ENCODE results near the gene FAM193B.
"Not testable (repeated sequence)": the region's sequence is repeated elsewhere in the genome, so short reads cannot be mapped to it uniquely, and the experiment has no call there.

FAM193B gene

DNA sequence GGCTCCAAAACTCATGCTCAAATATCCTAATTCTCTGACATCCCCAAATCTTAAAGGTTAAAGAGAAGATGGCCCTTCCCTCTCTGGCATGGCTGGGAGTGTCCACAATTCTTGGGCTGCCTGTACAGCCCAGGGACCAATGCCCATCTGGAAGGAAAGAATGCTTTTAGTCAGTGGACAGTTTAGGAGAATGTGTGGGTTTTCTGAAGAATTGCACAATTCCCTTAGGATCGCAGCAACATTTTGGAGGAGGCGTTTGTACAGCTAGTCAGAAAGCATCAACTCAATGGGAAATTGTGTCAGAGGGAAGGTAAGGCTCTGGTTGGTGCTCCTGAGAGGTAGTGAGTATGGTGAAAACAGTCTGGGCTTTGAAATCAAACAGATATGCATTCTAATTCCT, 15.0 kb downstream of the FAM193B start:
- DNase-seq (ENCODE audit: extremely low spot score), result no peak
- ChIA-PET POLR2A (interaction anchor here (0.6 kb wide), 1 partner anchor 521 kb away, joined by 3 read pairs; no protein-coding TSS in a partner anchor), CTCF (no interaction called here)
- TF ChIP-seq FOXA1 (IDR thresholded peaks at IDR 0.05) (no peak), CTBP1 (IDR thresholded peaks at IDR 0.05; ENCODE audit: borderline replicate concordance) (no peak), ELF4 (IDR thresholded peaks at IDR 0.05) (no peak), NFRKB (IDR thresholded peaks at IDR 0.05) (no peak), L3MBTL2 (conservative IDR thresholded peaks at IDR 0.05) (no peak), SUZ12 (IDR thresholded peaks at IDR 0.05) (no peak), ZNF384 (IDR thresholded peaks at IDR 0.05) (no peak), ARNT (IDR thresholded peaks at IDR 0.05) (no peak), BHLHE40 (IDR thresholded peaks at IDR 0.05; ENCODE audit: borderline replicate concordance) (no peak), LEF1 (IDR thresholded peaks at IDR 0.05; ENCODE audit: borderline replicate concordance) (no peak), FOXK2 (IDR thresholded peaks at IDR 0.05) (no peak)
- TF ChIP-seq, protein P1, sequence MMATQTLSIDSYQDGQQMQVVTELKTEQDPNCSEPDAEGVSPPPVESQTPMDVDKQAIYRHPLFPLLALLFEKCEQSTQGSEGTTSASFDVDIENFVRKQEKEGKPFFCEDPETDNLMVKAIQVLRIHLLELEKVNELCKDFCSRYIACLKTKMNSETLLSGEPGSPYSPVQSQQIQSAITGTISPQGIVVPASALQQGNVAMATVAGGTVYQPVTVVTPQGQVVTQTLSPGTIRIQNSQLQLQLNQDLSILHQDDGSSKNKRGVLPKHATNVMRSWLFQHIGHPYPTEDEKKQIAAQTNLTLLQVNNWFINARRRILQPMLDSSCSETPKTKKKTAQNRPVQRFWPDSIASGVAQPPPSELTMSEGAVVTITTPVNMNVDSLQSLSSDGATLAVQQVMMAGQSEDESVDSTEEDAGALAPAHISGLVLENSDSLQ (IDR thresholded peaks at IDR 0.05), result no peak

DNA sequence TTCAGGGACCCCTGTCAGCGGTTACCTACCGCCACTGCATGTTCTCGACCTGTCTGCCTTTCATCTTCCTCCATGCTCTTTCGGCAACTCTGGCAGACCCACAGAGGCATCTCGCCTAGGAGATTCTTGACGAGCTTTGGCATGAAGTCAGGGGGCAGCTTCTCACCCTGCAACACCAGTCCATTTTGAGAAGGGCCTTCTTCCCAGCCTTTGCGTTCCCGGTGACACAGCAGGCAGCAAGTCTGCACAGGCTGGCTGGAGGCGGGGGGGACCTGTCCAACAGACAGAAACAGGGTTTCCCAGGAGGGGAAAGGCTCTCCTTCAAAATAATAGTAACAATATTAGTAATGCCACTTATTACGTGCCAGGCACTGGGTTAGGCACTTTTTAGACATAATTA, 15.5 kb downstream of the FAM193B start:
- CTCF ChIA-PET, result no interaction called here
- no peak for TF ChIP-seq CTBP1 (IDR thresholded peaks at IDR 0.05; ENCODE audit: borderline replicate concordance)
- no peak for TF ChIP-seq ARNT (IDR thresholded peaks at IDR 0.05)
- TF ChIP-seq ZNF384 (IDR thresholded peaks at IDR 0.05), result no peak
- TF ChIP-seq FOXM1 (IDR thresholded peaks at IDR 0.05; ENCODE audit: borderline replicate concordance), result no peak
- no peak for TF ChIP-seq BHLHE40 (IDR thresholded peaks at IDR 0.05; ENCODE audit: borderline replicate concordance)
- TF ChIP-seq HDGF (IDR thresholded peaks at IDR 0.05; ENCODE audit: borderline replicate concordance), result no peak
- no peak for TF ChIP-seq LEF1 (IDR thresholded peaks at IDR 0.05; ENCODE audit: borderline replicate concordance)
- no peak for DNase-seq (ENCODE audit: extremely low spot score)
- POLR2A ChIA-PET, result interaction anchor here (0.6 kb wide), 1 partner anchor 520 kb away, joined by 3 read pairs; no protein-coding TSS in a partner anchor

- no peak for DNase-seq (ENCODE audit: extremely low spot score)
Measured at GRCh38 chr5:177537389-177538361, 16.7 kb downstream of the FAM193B start.

DNA sequence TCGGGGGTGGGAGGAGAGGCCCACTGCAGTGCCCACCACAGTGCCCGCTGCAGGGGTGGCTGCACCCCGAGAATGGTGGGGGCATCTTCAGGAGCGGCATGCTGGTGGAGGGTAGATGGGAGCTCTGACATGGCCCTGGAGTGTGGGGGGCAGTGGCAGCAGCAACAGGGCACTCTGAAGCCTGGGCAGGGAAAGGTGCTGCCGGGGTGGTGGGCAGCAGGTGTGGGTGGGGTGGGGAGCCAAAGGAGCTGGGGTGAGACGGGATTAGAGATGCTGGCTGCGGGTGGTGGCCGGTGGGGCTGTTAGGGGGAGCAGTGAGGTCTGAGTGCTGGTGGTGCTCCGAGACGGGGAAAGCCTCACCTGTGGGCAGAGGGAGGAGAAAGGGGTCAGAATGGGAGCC, 18.0 kb downstream of the FAM193B start:
- ChIA-PET CTCF (no interaction called here), POLR2A (no interaction called here)
- no peak for DNase-seq (ENCODE audit: extremely low spot score)
- TF ChIP-seq ELF4 (IDR thresholded peaks at IDR 0.05) (no peak), SP1 (IDR thresholded peaks at IDR 0.05) (no peak), CTBP1 (IDR thresholded peaks at IDR 0.05; ENCODE audit: borderline replicate concordance) (no peak), FOXK2 (IDR thresholded peaks at IDR 0.05) (no peak), BHLHE40 (IDR thresholded peaks at IDR 0.05; ENCODE audit: borderline replicate concordance) (no peak)
- TF ChIP-seq, protein P1 (IDR thresholded peaks at IDR 0.05), result no peak

More at GRCh38 chr5:177537389-177538361, 16.7 kb downstream of the FAM193B start:
- ChIA-PET POLR2A (interaction anchor here (0.9 kb wide), 1 partner anchor 40 kb away, joined by 3 read pairs; the partner anchor contains the start of gene PDLIM7), CTCF (interaction anchor here (0.8 kb wide), 1 partner anchor 14 kb away, joined by 3 read pairs; no protein-coding TSS in a partner anchor)
- no peak for TF ChIP-seq ARNT (IDR thresholded peaks at IDR 0.05)
- no peak for TF ChIP-seq FOXA1 (IDR thresholded peaks at IDR 0.05)
- TF ChIP-seq TARDBP (IDR thresholded peaks at IDR 0.05), result no peak
- no peak for TF ChIP-seq SP1 (IDR thresholded peaks at IDR 0.05)
- TF ChIP-seq CTBP1 (IDR thresholded peaks at IDR 0.05; ENCODE audit: borderline replicate concordance), result no peak
- TF ChIP-seq LEF1 (IDR thresholded peaks at IDR 0.05; ENCODE audit: borderline replicate concordance), result no peak
- no peak for TF ChIP-seq ELF4 (IDR thresholded peaks at IDR 0.05)
- no peak for TF ChIP-seq HDGF (IDR thresholded peaks at IDR 0.05; ENCODE audit: borderline replicate concordance)
- no peak for TF ChIP-seq BHLHE40 (IDR thresholded peaks at IDR 0.05; ENCODE audit: borderline replicate concordance)
- no peak for TF ChIP-seq ZNF384 (IDR thresholded peaks at IDR 0.05)
- TF ChIP-seq, protein P1 (IDR thresholded peaks at IDR 0.05), result no peak

- ChIA-PET POLR2A (no interaction called here), CTCF (interaction anchor here (0.6 kb wide), 1 partner anchor 115 kb away, joined by 4 read pairs; no protein-coding TSS in a partner anchor)
- DNase-seq (ENCODE audit: extremely low spot score), result no peak
- TF ChIP-seq BHLHE40 (IDR thresholded peaks at IDR 0.05; ENCODE audit: borderline replicate concordance) (no peak), LEF1 (IDR thresholded peaks at IDR 0.05; ENCODE audit: borderline replicate concordance) (no peak), SP1 (IDR thresholded peaks at IDR 0.05) (no peak), NFRKB (IDR thresholded peaks at IDR 0.05) (no peak), FOXA1 (IDR thresholded peaks at IDR 0.05) (no peak), ZNF384 (IDR thresholded peaks at IDR 0.05) (no peak), SUZ12 (IDR thresholded peaks at IDR 0.05) (no peak), L3MBTL2 (conservative IDR thresholded peaks at IDR 0.05) (no peak), FOXK2 (IDR thresholded peaks at IDR 0.05) (no peak), ARNT (IDR thresholded peaks at IDR 0.05) (no peak), FOXM1 (IDR thresholded peaks at IDR 0.05; ENCODE audit: borderline replicate concordance) (no peak), HDGF (IDR thresholded peaks at IDR 0.05; ENCODE audit: borderline replicate concordance) (no peak), CTBP1 (IDR thresholded peaks at IDR 0.05; ENCODE audit: borderline replicate concordance) (no peak)
- TF ChIP-seq, protein P1 (IDR thresholded peaks at IDR 0.05), result no peak
Measured at GRCh38 chr5:177535125-177535524, 19.2 kb downstream of the FAM193B start.

DNA sequence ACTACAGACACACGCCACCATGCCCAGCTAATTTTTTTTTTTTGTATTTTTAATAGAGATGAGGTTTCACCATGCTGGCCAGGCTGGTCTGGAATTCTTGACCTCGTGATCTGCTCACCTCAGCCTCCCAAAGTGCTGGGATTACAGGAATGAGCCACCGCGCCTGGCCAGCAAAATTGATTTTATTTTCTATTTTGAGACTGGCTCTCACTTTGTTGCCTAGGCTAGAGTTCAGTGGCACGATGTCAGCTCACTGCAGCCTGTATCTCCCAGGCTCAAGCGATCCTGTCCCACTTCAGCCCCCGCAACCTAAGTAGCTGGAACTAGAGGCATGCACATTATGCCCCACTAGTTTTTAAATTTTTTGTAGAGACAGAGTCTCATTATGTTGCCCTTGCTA, 19.9 kb downstream of the FAM193B start:
- CTCF ChIA-PET, result interaction anchor here (0.6 to 0.7 kb wide), 2 partner anchors 11 to 114 kb away, joined by 3 to 4 read pairs; no protein-coding TSS in a partner anchor
- POLR2A ChIA-PET, result interaction anchor here (0.6 kb wide), 1 partner anchor 460 kb away, joined by 3 read pairs; no protein-coding TSS in a partner anchor
- DNase-seq (ENCODE audit: extremely low spot score), result not testable (repeated sequence)

Data from HEK293T (cell line).